Activated T-helper 17 cell treated with anti-CD3 and anti-CD28 coated beads, Interleukin-2, amount 50 U/mL, for 72 hours (primary cell): ENCODE data around the gene HINFP. TPM values are rescaled to one million over a fixed set of nuclear protein-coding genes. Genes with fewer than 3 reads are reported as not detected.
"Not testable (repeated sequence)": the region's sequence is repeated elsewhere in the genome, so short reads cannot be mapped to it uniquely, and the experiment has no call there.

Experiments used
- ATAC-seq: fragments of 150-1000 bp; cut with Tn5 transposase; replicated peaks from 2 replicates; pipeline ENCODE4 v1.10.0; 2021; ENCODE audit warnings: mild to moderate bottlenecking, moderate library complexity
- H3K27ac Mint-ChIP-seq: one replicate; pipeline ENCODE4 v1.8.0; 2022; ENCODE audit warnings: mixed read lengths
- H3K27me3 Mint-ChIP-seq: one replicate; pipeline ENCODE4 v1.8.0; 2022; ENCODE audit warnings: mixed read lengths
- H3K36me3 Mint-ChIP-seq: one replicate; pipeline ENCODE4 v1.8.0; 2022; ENCODE audit warnings: low read depth, mild to moderate bottlenecking, mixed read lengths
- H3K4me1 Mint-ChIP-seq: one replicate; pipeline ENCODE4 v1.8.0; 2022; ENCODE audit warnings: mixed read lengths
- H3K4me3 Mint-ChIP-seq: one replicate; pipeline ENCODE4 v1.8.0; 2022; ENCODE audit warnings: mild to moderate bottlenecking, mixed read lengths
- H3K9me3 Mint-ChIP-seq: one replicate; pipeline ENCODE4 v1.8.0; 2022; ENCODE audit warnings: mixed read lengths
- total RNA-seq, 2 donors: library from RNA; stranded (reverse); gene quantifications; one replicate each; pipeline ENCODE4 v1.2.3, GENCODE V29; 2022

The HINFP gene
- total RNA-seq, 2 donors from 2014 or later = 41.6 to 47.5 TPM

DNA sequence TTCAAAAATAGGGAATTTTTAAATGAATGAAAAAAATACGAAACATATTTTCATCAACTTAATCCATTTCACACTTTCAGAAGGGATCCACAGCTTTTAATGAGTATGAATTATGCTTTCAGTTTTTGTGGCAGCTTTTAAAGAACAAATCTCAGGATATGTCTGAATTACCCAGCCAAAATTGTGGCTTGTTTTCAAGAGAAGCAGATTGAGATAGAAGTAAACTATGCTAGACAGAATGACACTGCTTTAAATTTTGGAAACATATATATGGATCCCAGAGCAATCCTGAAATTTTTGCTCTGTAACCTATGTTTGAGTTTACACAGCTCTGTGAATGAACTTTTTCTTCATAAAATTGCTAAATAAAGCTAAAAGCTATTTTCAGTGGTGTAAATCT, 2.4 kb upstream of the HINFP start:
- Mint-ChIP-seq H3K9me3 (no peaks in the 10 kb centered on the region), H3K4me1 (peaks cover 31% of the 10 kb centered on the region), H3K27me3 (no peaks in the 10 kb centered on the region)

DNA sequence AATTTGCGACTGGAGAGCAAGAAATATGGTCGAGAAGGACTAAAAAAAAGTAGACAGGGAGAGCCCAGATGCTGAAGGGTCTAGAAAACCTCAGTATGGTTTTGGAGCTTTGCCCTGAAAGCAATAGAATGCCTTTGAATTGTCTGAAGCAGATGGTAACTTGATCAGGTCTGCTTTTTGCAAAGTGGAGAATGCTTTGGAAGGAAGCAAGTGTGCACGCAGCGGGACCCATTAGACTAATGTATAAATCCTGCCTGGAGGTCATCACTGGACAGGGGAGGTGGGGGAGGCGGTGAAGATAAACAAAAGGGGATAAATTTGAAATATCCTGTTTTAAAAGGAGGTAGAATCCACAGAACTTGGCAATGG, 757 bp upstream of the HINFP start:
- Mint-ChIP-seq H3K27me3 (no peaks in the 10 kb centered on the region), H3K4me3 (peak overlapping the region; percentile 88), H3K4me1 (peaks cover 25% of the 10 kb centered on the region)

More for the DNA sequence above, 2.4 kb upstream of the HINFP start:
- no peak overlapping the region for H3K4me3 Mint-ChIP-seq
- no peak for ATAC-seq
- peaks cover 57% of the 10 kb centered on the region for H3K36me3 Mint-ChIP-seq
- no peak overlapping the region for H3K27ac Mint-ChIP-seq

DNA sequence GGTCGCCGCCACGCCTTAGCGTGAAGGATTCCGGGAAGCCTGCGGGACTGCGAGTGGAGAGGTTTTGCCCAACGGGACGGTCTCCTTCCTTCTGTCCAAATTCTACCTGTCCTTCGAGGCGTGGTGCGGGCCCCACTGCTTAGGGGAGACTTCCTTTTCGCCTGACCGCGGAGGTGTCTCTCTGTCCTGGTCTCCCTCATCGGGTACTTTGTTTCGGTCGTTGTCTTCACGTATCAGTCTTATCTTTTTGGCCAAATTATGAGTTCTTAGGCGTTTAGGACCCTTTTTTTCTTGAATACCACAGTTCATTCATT, 388 bp downstream of the HINFP start:
- ATAC-seq = peak; percentile 8
- Mint-ChIP-seq H3K27ac (peak overlapping the region; percentile 87), H3K36me3 (peaks cover 41% of the 10 kb centered on the region), H3K27me3 (no peaks in the 10 kb centered on the region), H3K4me3 (peak overlapping the region; percentile 88), H3K9me3 (no peaks in the 10 kb centered on the region), H3K4me1 (peaks cover 23% of the 10 kb centered on the region)

More for the DNA sequence above, 757 bp upstream of the HINFP start:
- peaks cover 49% of the 10 kb centered on the region for H3K36me3 Mint-ChIP-seq
- no peak for ATAC-seq
- peak overlapping the region; percentile 87 for H3K27ac Mint-ChIP-seq
- no peaks in the 10 kb centered on the region for H3K9me3 Mint-ChIP-seq

DNA sequence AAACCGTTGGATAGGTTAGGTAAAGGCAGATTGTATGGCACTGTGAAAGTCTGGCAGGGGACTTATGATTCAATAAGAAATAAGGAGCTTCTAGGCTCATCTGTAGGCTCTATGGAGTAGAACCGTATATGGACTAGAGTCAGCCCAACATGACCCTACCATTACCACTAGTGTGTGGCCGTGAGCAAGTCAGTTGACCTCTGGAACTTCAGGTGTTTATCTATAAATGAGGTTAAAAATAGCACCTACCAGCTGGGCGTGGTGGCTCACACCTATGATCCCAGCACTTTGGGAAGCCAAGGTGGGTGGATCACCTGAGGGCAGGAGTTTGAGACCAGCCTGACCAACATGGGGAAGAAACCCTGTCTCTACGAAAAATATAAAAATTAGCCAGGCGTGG, 4.4 kb downstream of the HINFP start:
- Mint-ChIP-seq H3K4me3 (no peak overlapping the region), H3K27me3 (no peaks in the 10 kb centered on the region), H3K4me1 (peaks cover 19% of the 10 kb centered on the region), H3K36me3 (peaks cover 75% of the 10 kb centered on the region), H3K27ac (no peak overlapping the region), H3K9me3 (no peaks in the 10 kb centered on the region)
- no peak for ATAC-seq

DNA sequence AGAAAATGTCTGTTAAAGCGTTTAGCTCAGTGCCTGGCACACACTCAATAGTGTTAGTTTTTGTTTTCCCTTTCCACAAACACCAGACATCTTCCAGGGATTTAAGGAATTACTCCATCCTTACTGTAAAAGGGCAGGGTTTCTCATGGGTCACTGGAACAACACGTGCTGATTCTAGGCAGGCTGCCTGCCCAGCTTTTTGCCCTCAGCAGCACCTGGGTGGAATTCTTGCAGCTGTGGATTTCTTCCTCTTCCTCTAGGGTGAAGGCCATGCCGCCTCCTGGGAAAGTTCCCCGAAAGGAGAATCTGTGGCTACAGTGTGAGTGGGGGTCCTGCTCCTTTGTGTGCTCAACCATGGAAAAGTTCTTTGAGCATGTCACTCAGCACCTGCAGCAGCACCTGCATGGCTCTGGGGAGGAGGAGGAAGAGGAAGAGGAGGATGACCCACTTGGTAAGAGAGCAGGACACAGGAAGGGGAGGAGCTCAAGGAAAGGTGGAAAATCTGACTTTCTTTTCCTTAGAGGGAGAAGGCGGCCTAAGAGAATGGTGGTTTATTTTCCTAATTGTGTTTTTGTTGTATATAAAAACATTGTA, 5.4 kb downstream of the HINFP start:
- H3K27me3 Mint-ChIP-seq = no peaks in the 10 kb centered on the region
- no peak overlapping the region for H3K4me3 Mint-ChIP-seq
- H3K4me1 Mint-ChIP-seq = peaks cover 18% of the 10 kb centered on the region
- peak overlapping the region; percentile 63 for H3K27ac Mint-ChIP-seq
- H3K36me3 Mint-ChIP-seq = peaks cover 80% of the 10 kb centered on the region
- H3K9me3 Mint-ChIP-seq = no peaks in the 10 kb centered on the region
- ATAC-seq = no peak

GRCh38 chr11:119130662-119131061, 9.3 kb downstream of the HINFP start:
- Mint-ChIP-seq H3K36me3 (peaks cover 79% of the 10 kb centered on the region), H3K27ac (no peak overlapping the region), H3K4me1 (peaks cover 6% of the 10 kb centered on the region), H3K27me3 (no peaks in the 10 kb centered on the region), H3K9me3 (no peaks in the 10 kb centered on the region), H3K4me3 (no peak overlapping the region)
- no peak for ATAC-seq

DNA sequence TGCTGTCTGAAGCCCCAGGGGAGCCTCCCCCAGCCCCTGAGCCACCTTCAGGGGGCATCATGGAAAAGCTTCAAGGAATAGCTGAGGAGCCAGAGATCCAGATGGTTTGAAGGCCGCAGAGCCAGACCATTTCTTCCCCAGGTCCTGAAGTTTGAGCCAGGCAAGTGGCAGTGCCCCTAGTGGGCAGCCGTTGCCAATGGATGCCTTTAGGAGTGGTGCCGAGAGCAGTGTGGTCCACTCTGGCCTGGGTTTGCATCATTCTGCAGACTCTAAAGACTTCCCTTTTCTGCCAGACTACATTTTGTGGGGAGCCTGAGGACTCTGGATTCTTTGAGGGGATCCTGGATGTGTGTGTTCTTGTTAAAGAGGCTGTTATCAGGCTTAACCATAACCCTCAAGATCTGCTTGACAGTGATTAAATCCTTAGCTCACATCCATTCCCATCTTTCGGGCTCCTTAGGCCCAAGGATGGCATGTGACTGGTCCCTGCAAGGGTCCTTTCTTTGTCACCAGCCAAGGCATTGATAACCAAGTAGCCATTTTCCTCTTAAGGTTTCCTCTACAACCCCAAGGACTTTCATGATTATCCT, 13.1 kb downstream of the HINFP start:
- Mint-ChIP-seq H3K27ac (no peak overlapping the region), H3K27me3 (peaks cover 7% of the 10 kb centered on the region), H3K9me3 (no peaks in the 10 kb centered on the region), H3K36me3 (peaks cover 49% of the 10 kb centered on the region), H3K4me3 (no peak overlapping the region), H3K4me1 (no peaks in the 10 kb centered on the region)
- ATAC-seq = no peak

- H3K9me3 Mint-ChIP-seq, H3K27ac Mint-ChIP-seq, H3K36me3 Mint-ChIP-seq, H3K4me1 Mint-ChIP-seq, ATAC-seq, H3K4me3 Mint-ChIP-seq: not testable (repeated sequence)
- H3K27me3 Mint-ChIP-seq = peaks cover 14% of the 10 kb centered on the region
Observed at GRCh38 chr11:119139276-119139675, 17.9 kb downstream of the HINFP start.

DNA sequence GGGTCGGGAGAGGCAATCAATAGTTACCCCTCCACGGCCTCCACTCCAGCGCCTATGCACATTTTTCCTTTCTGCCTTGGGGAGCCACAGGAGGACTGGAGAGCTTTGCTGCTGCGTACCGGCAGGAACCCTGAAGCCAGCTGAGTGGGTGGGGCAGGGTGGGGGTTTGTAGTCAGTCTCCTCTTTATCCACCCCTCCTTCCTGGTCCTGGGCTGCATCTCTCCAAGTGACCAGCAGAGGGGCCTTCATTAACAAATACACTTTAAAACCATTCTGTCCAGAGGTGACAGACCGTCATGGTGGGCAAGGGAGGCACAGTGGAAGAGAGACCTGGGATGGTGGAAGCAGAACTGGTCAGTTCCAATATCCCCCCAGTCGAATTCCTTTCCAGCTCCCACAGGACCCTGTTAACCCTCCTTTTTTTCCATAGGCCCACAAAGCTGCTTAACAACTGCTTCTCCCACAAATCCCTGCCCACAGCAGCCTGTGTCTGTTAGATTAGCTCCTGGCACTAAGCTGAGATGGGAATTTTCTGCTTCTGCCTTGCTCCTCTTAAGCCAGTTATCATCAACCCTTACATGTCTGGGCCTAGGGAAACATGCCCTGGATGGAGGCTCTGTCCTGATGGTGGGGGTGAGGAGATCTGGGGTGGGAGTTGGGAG, 23.6 kb downstream of the HINFP start:
- no peaks in the 10 kb centered on the region for H3K9me3 Mint-ChIP-seq
- no peaks in the 10 kb centered on the region for H3K4me1 Mint-ChIP-seq
- H3K27me3 Mint-ChIP-seq = peaks cover 31% of the 10 kb centered on the region
- H3K36me3 Mint-ChIP-seq = no peaks in the 10 kb centered on the region
- H3K4me3 Mint-ChIP-seq = no peak overlapping the region
- peak; percentile 51 for ATAC-seq
- H3K27ac Mint-ChIP-seq = no peak overlapping the region

GRCh38 chr11:119145551-119145950, 24.2 kb downstream of the HINFP start:
- H3K27me3 Mint-ChIP-seq = peaks cover 31% of the 10 kb centered on the region
- no peak overlapping the region for H3K27ac Mint-ChIP-seq
- no peaks in the 10 kb centered on the region for H3K36me3 Mint-ChIP-seq
- ATAC-seq = no peak
- no peaks in the 10 kb centered on the region for H3K4me1 Mint-ChIP-seq
- H3K4me3 Mint-ChIP-seq = no peak overlapping the region
- no peaks in the 10 kb centered on the region for H3K9me3 Mint-ChIP-seq

DNA sequence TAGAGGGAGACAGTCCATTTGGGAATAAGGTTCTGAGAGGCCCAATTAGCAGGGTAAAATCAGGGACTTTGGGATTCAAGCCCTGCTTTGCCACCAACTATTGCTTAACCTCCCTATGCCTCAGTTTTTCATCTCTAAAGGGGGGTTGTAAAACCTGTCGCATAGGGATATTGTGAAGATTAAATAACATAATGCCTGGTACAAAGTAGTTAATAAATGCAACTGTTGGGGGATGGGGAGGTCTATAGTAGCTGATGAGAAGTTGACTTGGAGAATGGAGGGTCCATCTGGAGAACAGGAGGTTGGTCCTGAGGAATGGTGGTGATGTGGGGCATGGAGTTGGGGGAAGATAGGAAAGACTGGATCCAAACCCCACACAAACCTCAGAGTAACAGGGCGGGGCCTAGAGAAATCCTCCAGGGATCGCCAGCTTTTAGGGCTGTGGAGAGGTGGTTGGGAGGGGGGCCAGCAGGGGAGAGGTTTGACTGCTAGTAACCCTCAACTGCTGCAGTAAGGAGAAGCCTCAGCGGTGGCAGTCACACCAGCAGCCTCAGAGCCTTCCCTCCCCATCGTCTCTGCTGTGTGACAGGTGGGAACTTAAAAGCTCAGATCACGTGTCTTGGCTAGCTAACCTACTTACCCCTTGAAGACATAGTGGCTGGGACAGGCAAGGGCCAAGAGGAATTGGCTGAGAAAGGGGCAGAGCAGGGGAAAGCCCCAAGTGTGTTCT, 26.4 kb downstream of the HINFP start:
- H3K27ac Mint-ChIP-seq = no peak overlapping the region
- H3K27me3 Mint-ChIP-seq = peaks cover 31% of the 10 kb centered on the region
- H3K4me1 Mint-ChIP-seq = no peaks in the 10 kb centered on the region
- H3K36me3 Mint-ChIP-seq = no peaks in the 10 kb centered on the region
- H3K4me3 Mint-ChIP-seq = peak overlapping the region; percentile 55
- no peak for ATAC-seq
- no peaks in the 10 kb centered on the region for H3K9me3 Mint-ChIP-seq

- Mint-ChIP-seq H3K27me3 (peaks cover 30% of the 10 kb centered on the region), H3K27ac (no peak overlapping the region), H3K36me3 (no peaks in the 10 kb centered on the region), H3K9me3 (no peaks in the 10 kb centered on the region), H3K4me1 (no peaks in the 10 kb centered on the region), H3K4me3 (peak overlapping the region; percentile 55)
- ATAC-seq = no peak
Observed at GRCh38 chr11:119148720-119149017, 27.3 kb downstream of the HINFP start.

DNA sequence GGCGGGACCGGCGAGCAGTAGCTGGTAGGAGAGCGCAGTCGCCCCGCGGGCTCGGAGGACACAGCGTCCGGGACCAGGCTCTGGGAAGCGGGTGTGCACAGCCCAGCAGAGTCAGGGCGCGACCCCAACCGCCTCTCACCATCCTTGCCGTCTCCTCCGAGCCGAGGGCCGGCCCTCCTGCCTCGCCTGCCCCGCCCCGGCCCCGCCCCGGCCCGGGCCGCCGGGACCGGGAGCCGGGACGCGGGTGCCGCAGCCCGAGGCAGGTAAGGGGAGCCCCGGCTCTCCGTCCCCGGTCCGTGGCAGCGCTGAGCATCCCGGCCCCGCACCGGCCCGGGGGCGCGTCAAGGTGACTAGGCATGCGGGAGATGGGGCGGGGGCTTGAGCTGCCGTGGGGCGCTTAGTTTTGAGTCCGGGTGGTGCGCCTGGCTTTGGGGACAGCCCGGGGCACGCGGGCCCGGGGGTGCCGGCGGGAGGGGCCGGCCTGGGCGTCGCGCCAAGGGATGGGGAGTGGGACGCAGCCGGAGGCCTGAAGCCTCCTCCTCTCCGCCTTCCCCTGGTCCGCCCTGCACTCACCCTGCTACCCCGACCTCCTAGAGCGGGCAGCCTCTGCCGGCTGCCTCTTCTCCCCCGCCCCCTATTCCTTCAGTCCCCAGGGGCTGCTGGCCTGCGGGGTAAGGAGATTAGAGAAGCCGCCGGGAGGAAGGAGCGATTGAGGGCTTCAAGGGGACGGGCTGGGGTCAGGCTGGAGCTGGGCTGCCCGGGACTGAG, 27.8 kb downstream of the HINFP start, which contains the start of gene ABCG4:
TSS of gene ABCG4 (plus strand) at position 35 of the 768 bp plus-strand sequence. CDS start 914 bp downstream, outside the sequence.
- Mint-ChIP-seq H3K4me1 (no peaks in the 10 kb centered on the region), H3K27ac (no peak within 1 kb of the TSS), H3K4me3 (peak within 1 kb of the TSS; percentile 55), H3K36me3 (no peaks in the 10 kb centered on the region), H3K9me3 (no peaks in the 10 kb centered on the region), H3K27me3 (peaks cover 27% of the 10 kb centered on the region)
- ATAC-seq = peak; percentile 66

GRCh38 chr11:119149786-119150275, 28.5 kb downstream of the HINFP start:
- peak overlapping the region; percentile 33 for H3K4me3 Mint-ChIP-seq
- no peaks in the 10 kb centered on the region for H3K4me1 Mint-ChIP-seq
- peaks cover 27% of the 10 kb centered on the region for H3K27me3 Mint-ChIP-seq
- H3K36me3 Mint-ChIP-seq = no peaks in the 10 kb centered on the region
- H3K27ac Mint-ChIP-seq = no peak overlapping the region
- ATAC-seq = no peak
- no peaks in the 10 kb centered on the region for H3K9me3 Mint-ChIP-seq
